Left ventricle myocardium superior (tissue), 1 donor: ENCODE data around the gene DHX58. TPM values are rescaled to one million over a fixed set of nuclear protein-coding genes. Genes with fewer than 3 reads are reported as not detected.

ENCODE experiments used
- ATAC-seq: fragments of 200-7000 bp; cut with Tn5 transposase; one replicate; pipeline ENCODE4 v1.9.1; 2020; ENCODE audit warnings: mild to moderate bottlenecking, moderate library complexity
- DNase-seq: peaks from one replicate; pipeline ENCODE4 v3.0.0-alpha.2; 2020
- intact Hi-C: fragments of 100-400 bp; cut with micrococcal nuclease; formaldehyde crosslinking; loops from one replicate; pipeline ENCODE4 v1.11.0; 2022
- total RNA-seq: library from RNA; stranded (reverse); fragmentation: NEBNext Ultra II Directional; extraction: Animal tissue kit (Norgen Biotek cat#: 25700); gene quantifications from one replicate; pipeline ENCODE4 v1.2.1, GENCODE V29; 2021
- donor health status: DM: no; HTN: yes; CAD: no; lungs with severe emphysema.

Gene DHX58
- total RNA-seq, 1 donor from 2014 or later, result 3.8 TPM

- no peak for ATAC-seq
- DNase-seq, result no peak
- intact Hi-C loops, result no loop called here
Measured at GRCh38 chr17:42131232-42131631, 18.7 kb upstream of the DHX58 start.

- ATAC-seq (no peak), DNase-seq (no peak)
- intact Hi-C loops, result no loop called here
Measured at GRCh38 chr17:42130310-42130936, 17.9 kb upstream of the DHX58 start.

- ATAC-seq, result peak; percentile 70
- intact Hi-C loops, result no loop called here
Measured at GRCh38 chr17:42129109-42129837, 16.8 kb upstream of the DHX58 start.

GRCh38 chr17:42127414-42127813 is 14.9 kb upstream of the DHX58 start:
- ATAC-seq (no peak), DNase-seq (no peak)
- intact Hi-C loops, result no loop called here

More at GRCh38 chr17:42129109-42129837, 16.8 kb upstream of the DHX58 start:
- DNase-seq, result peak; percentile 59

GRCh38 chr17:42126836-42127235 is 14.3 kb upstream of the DHX58 start:
- ATAC-seq (no peak), DNase-seq (no peak)
- intact Hi-C loops, result no loop called here

GRCh38 chr17:42125565-42125964 is 13.1 kb upstream of the DHX58 start:
- intact Hi-C loops, result no loop called here
- ATAC-seq, result no peak
- no peak for DNase-seq

GRCh38 chr17:42124256-42124655 is 11.7 kb upstream of the DHX58 start:
- no peak for DNase-seq
- intact Hi-C loops, result no loop called here

GRCh38 chr17:42122371-42123303 is 10.1 kb upstream of the DHX58 start, which contains the start of gene HSPB9:
HSPB9 (plus strand) TSS chr17:42122804; CDS start chr17:42122851, 47 bp downstream.
- peak; percentile 73 for DNase-seq
- intact Hi-C loops, result no loop called here

More at GRCh38 chr17:42124256-42124655, 11.7 kb upstream of the DHX58 start:
- ATAC-seq, result no peak

GRCh38 chr17:42120770-42121769 is 8.6 kb upstream of the DHX58 start, which contains the start of gene KAT2A:
KAT2A (minus strand) TSS chr17:42121367; CDS start chr17:42121304, 63 bp downstream.
- intact Hi-C loops, result no loop called here
- peak; percentile 93 for ATAC-seq

More at GRCh38 chr17:42122371-42123303, 10.1 kb upstream of the DHX58 start, which contains the start of gene HSPB9:
- peak; percentile 46 for ATAC-seq

GRCh38 chr17:42120161-42120769 is 7.8 kb upstream of the DHX58 start:
- intact Hi-C loops, result no loop called here
- DNase-seq, result no peak

More at GRCh38 chr17:42120770-42121769, 8.6 kb upstream of the DHX58 start, which contains the start of gene KAT2A:
- DNase-seq, result peak; percentile 93

GRCh38 chr17:42119301-42119700 is 6.8 kb upstream of the DHX58 start:
- DNase-seq, result no peak
- intact Hi-C loops, result no loop called here
- no peak for ATAC-seq

More at GRCh38 chr17:42120161-42120769, 7.8 kb upstream of the DHX58 start:
- ATAC-seq, result no peak

GRCh38 chr17:42118545-42118944 is 6.0 kb upstream of the DHX58 start:
- DNase-seq (no peak), ATAC-seq (no peak)
- intact Hi-C loops, result no loop called here

- ATAC-seq (no peak), DNase-seq (no peak)
- intact Hi-C loops, result no loop called here
Measured at GRCh38 chr17:42118126-42118510, 5.6 kb upstream of the DHX58 start.

GRCh38 chr17:42117397-42118125 is 5.0 kb upstream of the DHX58 start:
- DNase-seq, result no peak
- intact Hi-C loops, result no loop called here
- no peak for ATAC-seq

GRCh38 chr17:42116705-42117396 is 4.3 kb upstream of the DHX58 start:
- ATAC-seq (peak; percentile 32), DNase-seq (peak; percentile 85)
- intact Hi-C loops, result no loop called here

- intact Hi-C loops, result no loop called here
- DNase-seq (no peak), ATAC-seq (no peak)
Measured at GRCh38 chr17:42114118-42114517, 1.6 kb upstream of the DHX58 start.
